Adrenal gland (tissue), 12 donors: ENCODE results near the gene CD1C. TPM values are rescaled to one million over a fixed set of nuclear protein-coding genes. Genes with fewer than 3 reads are reported as not detected.

Experiments
- DNase-seq, 7 donors: peaks; one replicate each; pipeline ENCODE4 v3.0.0-alpha.2; 2019 to 2020
- H3K27ac ChIP-seq, 5 donors: fragments of 200-600 bp; sonication (generic) in 4 of 5; 1 replicate in 3 of 5; 2 replicates in 2 of 5; pipeline versions ENCODE4 v1.5.1 to v1.8.0; 2016 to 2020; ENCODE audit warnings: mild to moderate bottlenecking in 1 of 5
- H3K27me3 ChIP-seq: fragments of 200-600 bp; 2 replicates; pipeline ENCODE4 v1.8.0; 2021
- H3K36me3 ChIP-seq, 2 donors: fragments of 200-600 bp; replicated peaks in 1 of 2; 1 replicate in 1 of 2; 2 replicates in 1 of 2; pipeline versions ENCODE4 v1.5.1 to v1.8.0; 2018 to 2022
- H3K4me1 ChIP-seq, 2 donors: fragments of 200-600 bp; replicated peaks in 1 of 2; 1 replicate in 1 of 2; 2 replicates in 1 of 2; pipeline versions ENCODE4 v1.5.1 to v1.8.0; 2018 to 2021
- H3K4me3 ChIP-seq, 4 donors: fragments of 200-600 bp; sonication (generic) in 3 of 4; one replicate each; pipeline ENCODE4 v1.5.1; 2016 to 2018
- H3K9me3 ChIP-seq, 3 donors: fragments of 200-600 bp; sonication (generic) in 1 of 3; replicated peaks in 1 of 3; 1 replicate in 2 of 3; 2 replicates in 1 of 3; pipeline versions ENCODE4 v1.5.1 to v1.8.0; 2016 to 2021
- CTCF ChIP-seq, 6 experiments: fragments of 450-650 bp in 4 of 6; fragments of 200-600 bp in 2 of 6; sonication (generic) in 1 of 6; IDR thresholded peaks; 1 replicate in 5 of 6; 2 replicates in 1 of 6; pipeline versions ENCODE4 v1.5.1 to v1.8.0; 2016 to 2021; ENCODE audit warnings: antibody characterized with exemption in 6 of 6, mild to moderate bottlenecking in 2 of 6, moderate library complexity in 1 of 6
- POLR2A ChIP-seq, 2 donors: fragments of 450-650 bp; IDR thresholded peaks; one replicate each; pipeline ENCODE4 v1.6.1; 2017; ENCODE audit warnings: antibody characterized with exemption in 2 of 2, mild to moderate bottlenecking in 2 of 2, moderate library complexity in 1 of 2
- WGBS, 4 donors: extraction: QIAGEN DNeasy Blood & Tissue Kit in 2 of 4; methylation state at CpG; one replicate each; pipeline versions ENCODE4 v1.1.5 to v1.1.7; 2013 to 2017; 5-methylcytosine and 5-hydroxymethylcytosine counted together
- intact Hi-C, 2 donors: fragments of 100-400 bp; cut with DNase I; formaldehyde crosslinking; loops; one replicate each; pipeline versions ENCODE4 v1.14.1 to v1.15.0; 2022 to 2023
- polyA plus RNA-seq, 3 donors: library from polyadenylated mRNA; stranded (reverse); fragments of 200-250 nt in 2 of 3; fragments of 350-450 nt in 1 of 3; fragmentation: Illumina TruSeq in 1 of 3; extraction: RNeasy Lipid Tissue Mini Kit (QIAGEN cat#74804) in 1 of 3; gene quantifications; one replicate each; pipeline ENCODE4 v1.2.3, GENCODE V29; 2013 to 2014
- total RNA-seq, 9 donors: library from RNA; depleted of rRNA in 4 of 9; stranded (reverse); fragments of >200 nt in 4 of 9; fragments of 120-200 nt in 1 of 9; fragmentation: NEBNext Ultra II Directional in 1 of 9; extraction: Animal tissue kit (Norgen Biotek cat#: 25700) in 1 of 9; gene quantifications; one replicate each; pipeline versions ENCODE4 v1.1.0 to v1.2.4, GENCODE V29; 2013 to 2023
- donor health status: healthy with polysubstance abuse.
- donor health status: Bipolar disorder and iron deficiency.
- donor health status: DM: yes; HTN: yes; CAD: no.
- donor health status: DM: no; HTN: no; CAD: no.
- donor health status: DM: no; HTN: no; CAD: no.
- donor health status: DM: yes; HTN: yes; CAD: no.

CD1C gene
- total and polyA plus RNA-seq, 12 donors, result 0.11 to 0.94 (median 0.27) TPM; not detected in 9

DNA sequence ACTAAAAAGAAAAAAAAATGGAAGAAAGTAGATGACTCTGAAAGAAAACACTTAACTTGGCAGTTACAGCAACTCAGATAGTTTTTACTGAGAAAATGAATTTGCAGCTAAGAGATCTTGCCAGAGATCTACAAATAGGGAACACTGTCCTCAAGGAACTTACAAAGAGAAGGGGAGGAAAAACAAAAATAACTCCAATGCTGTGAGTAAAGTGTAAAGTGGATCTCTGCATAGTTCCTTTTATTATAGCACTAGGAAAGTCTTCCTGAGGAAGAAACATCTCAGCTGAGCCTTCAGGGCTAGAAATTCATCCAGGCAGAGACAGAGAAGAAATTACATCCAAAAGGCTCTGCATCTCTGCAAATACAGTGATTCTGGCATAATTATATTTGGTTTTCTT, 37.8 kb downstream of the CD1C start:
- intact Hi-C loops, result no loop called here
- H3K27ac ChIP-seq, result no peak overlapping the region
- DNase-seq, result no peak
- H3K9me3 ChIP-seq, result no peaks in the 10 kb centered on the region
- H3K4me1 ChIP-seq, result no peaks in the 10 kb centered on the region
- no peaks in the 10 kb centered on the region for H3K27me3 ChIP-seq
- H3K4me3 ChIP-seq, result no peak overlapping the region
- TF ChIP-seq POLR2A (IDR thresholded peaks at IDR 0.05) (no peak), CTCF (IDR thresholded peaks at IDR 0.05) (no peak)
- H3K36me3 ChIP-seq, result no peaks in the 10 kb centered on the region

DNA sequence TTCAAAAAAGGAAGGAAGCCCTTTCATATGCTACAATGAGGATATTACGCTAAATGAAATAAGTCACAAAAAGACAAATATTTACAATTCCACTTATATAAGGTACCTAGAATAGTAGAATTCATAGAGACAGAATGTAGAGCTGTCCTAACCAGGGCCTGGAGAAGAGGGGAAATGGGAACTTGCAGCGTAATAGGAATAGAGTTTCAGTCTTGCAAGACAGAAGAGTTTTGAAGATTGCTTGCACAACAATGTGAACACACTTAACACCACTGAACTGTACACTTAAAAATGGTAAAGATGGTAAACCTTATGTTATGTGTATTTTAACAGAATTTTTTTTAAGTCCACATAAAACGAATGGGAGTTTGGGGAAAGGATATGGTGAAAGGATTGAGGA, 38.7 kb downstream of the CD1C start:
- H3K4me3 ChIP-seq, result no peak overlapping the region
- no peaks in the 10 kb centered on the region for H3K27me3 ChIP-seq
- 60 to 76% (median 69%) methylated on average over 3 of the region's 3 CpGs for WGBS, 4 donors
- H3K27ac ChIP-seq, result no peak overlapping the region
- TF ChIP-seq POLR2A (IDR thresholded peaks at IDR 0.05) (no peak), CTCF (IDR thresholded peaks at IDR 0.05) (no peak)
- H3K36me3 ChIP-seq, result no peaks in the 10 kb centered on the region
- no peak for DNase-seq
- no peaks in the 10 kb centered on the region for H3K4me1 ChIP-seq
- intact Hi-C loops, result no loop called here
- H3K9me3 ChIP-seq, result no peaks in the 10 kb centered on the region

GRCh38 chr1:158329300-158329699, 39.6 kb downstream of the CD1C start:
- no peak for DNase-seq
- intact Hi-C loops, result no loop called here
- no peak overlapping the region for H3K4me3 ChIP-seq
- H3K9me3 ChIP-seq, result no peaks in the 10 kb centered on the region
- no peaks in the 10 kb centered on the region for H3K27me3 ChIP-seq
- H3K36me3 ChIP-seq, result no peaks in the 10 kb centered on the region
- no peak for TF ChIP-seq CTCF (IDR thresholded peaks at IDR 0.05)
- TF ChIP-seq POLR2A (IDR thresholded peaks at IDR 0.05), result no peak
- WGBS, 4 donors, result 77 to 85% (median 85%) methylated on average over 7 of the region's 7 CpGs
- H3K27ac ChIP-seq, result no peak overlapping the region
- no peaks in the 10 kb centered on the region for H3K4me1 ChIP-seq

GRCh38 chr1:158329733-158330132, 40.0 kb downstream of the CD1C start:
- 71 to 85% (median 79%) methylated on average over 3 of the region's 3 CpGs for WGBS, 4 donors
- H3K4me1 ChIP-seq, result no peaks in the 10 kb centered on the region
- H3K27ac ChIP-seq, result no peak overlapping the region
- no peaks in the 10 kb centered on the region for H3K9me3 ChIP-seq
- TF ChIP-seq CTCF (IDR thresholded peaks at IDR 0.05), result no peak
- no peak for TF ChIP-seq POLR2A (IDR thresholded peaks at IDR 0.05)
- DNase-seq, result peak in 1 of 7 donors; percentile 4
- intact Hi-C loops, result no loop called here
- no peaks in the 10 kb centered on the region for H3K27me3 ChIP-seq
- no peak overlapping the region for H3K4me3 ChIP-seq
- H3K36me3 ChIP-seq, result no peaks in the 10 kb centered on the region
